Loucy (cell line): ENCODE results near the gene PRKN.
"Not testable (repeated sequence)": the region's sequence is repeated elsewhere in the genome, so short reads cannot be mapped to it uniquely, and the experiment has no call there.

Source experiments
- H2AFZ ChIP-seq: fragments of 200-600 bp; sonication (generic); 2 replicates; pipeline ENCODE4 v1.6.0; 2016; ENCODE audit warnings: antibody characterized with exemption, mild to moderate bottlenecking, low read length, moderate library complexity
- H3F3A ChIP-seq: fragments of 200-600 bp; 2 replicates; pipeline ENCODE4 v1.6.0; 2016; ENCODE audit warnings: antibody characterized with exemption, low read depth, mild to moderate bottlenecking
- H3K27me3 ChIP-seq: fragments of 200-600 bp; sonication (generic); 2 replicates; pipeline ENCODE4 v1.6.1; 2014; ENCODE audit warnings: low read length, mild to moderate bottlenecking; ENCODE audit not compliant: insufficient read depth, poor library complexity, severe bottlenecking
- H3K36me3 ChIP-seq: fragments of 200-600 bp; sonication (generic); 2 replicates; pipeline ENCODE4 v1.6.1; 2016; ENCODE audit warnings: low read length; ENCODE audit not compliant: insufficient read depth
- H3K4me1 ChIP-seq: fragments of 200-600 bp; sonication (generic); 2 replicates; pipeline ENCODE4 v1.5.1; 2014; ENCODE audit warnings: low read length, mild to moderate bottlenecking; ENCODE audit not compliant: insufficient read depth, poor library complexity, severe bottlenecking
- H3K4me2 ChIP-seq: fragments of 200-600 bp; sonication (generic); 2 replicates; pipeline ENCODE4 v1.6.0; 2014; ENCODE audit warnings: antibody characterized with exemption, low read length, low read depth, mild to moderate bottlenecking; ENCODE audit not compliant: poor library complexity, severe bottlenecking
- H3K4me3 ChIP-seq: fragments of 200-600 bp; sonication (generic); 2 replicates; pipeline ENCODE4 v1.5.1; 2014; ENCODE audit warnings: low read length, mild to moderate bottlenecking, mixed read lengths; ENCODE audit not compliant: poor library complexity, severe bottlenecking
- H3K79me2 ChIP-seq: fragments of 200-600 bp; sonication (generic); 2 replicates; pipeline ENCODE4 v1.6.1; 2014; ENCODE audit warnings: low read length; ENCODE audit not compliant: insufficient read depth
- H3K9ac ChIP-seq: fragments of 200-600 bp; sonication (generic); 2 replicates; pipeline ENCODE4 v1.6.0; 2014; ENCODE audit warnings: mild to moderate bottlenecking, low read depth, low read length, moderate library complexity; ENCODE audit not compliant: poor library complexity, severe bottlenecking
- H3K9me2 ChIP-seq: fragments of 200-600 bp; sonication (generic); replicated peaks from 2 replicates; pipeline ENCODE4 v1.6.1; 2016; ENCODE audit warnings: low read depth, low read length, mixed read lengths
- H3K9me3 ChIP-seq: fragments of 200-600 bp; sonication (generic); 2 replicates; pipeline ENCODE4 v1.6.1; 2014; ENCODE audit warnings: mild to moderate bottlenecking, antibody characterized with exemption, low read length, low read depth; ENCODE audit not compliant: insufficient read depth
- H4K20me1 ChIP-seq: fragments of 200-600 bp; sonication (generic); 2 replicates; pipeline ENCODE4 v1.6.0; 2014; ENCODE audit warnings: antibody characterized with exemption, low read length, mild to moderate bottlenecking; ENCODE audit not compliant: insufficient read depth, poor library complexity, severe bottlenecking
- CTCF ChIP-seq: fragments of 200-600 bp; sonication (generic); conservative IDR thresholded peaks from 2 replicates; pipeline ENCODE4 v1.5.1; 2014; ENCODE audit warnings: mild to moderate bottlenecking, antibody characterized with exemption, low read length
- EZH2phosphoT487 ChIP-seq: fragments of 200-600 bp; IDR thresholded peaks from 2 replicates; pipeline ENCODE4 v1.6.1; 2018; ENCODE audit warnings: antibody characterized with exemption, mild to moderate bottlenecking, moderate library complexity, borderline replicate concordance

Gene PRKN

GRCh38 chr6:161336479-161336878 lies 1391.1 kb downstream of the PRKN start:
- TF ChIP-seq CTCF (no peak), EZH2phosphoT487 (no peak)
- no peak overlapping the region for H3K4me2 ChIP-seq
- H3K36me3 ChIP-seq: no peaks in the 10 kb centered on the region
- no peak overlapping the region for H3K4me3 ChIP-seq
- no peaks in the 10 kb centered on the region for H3K79me2 ChIP-seq
- no peaks in the 10 kb centered on the region for H4K20me1 ChIP-seq
- H3K9me2 ChIP-seq: no peaks in the 10 kb centered on the region
- H3K9me3 ChIP-seq: 0 out of 2 replicates have a peak, but pooled peaks cover 6% of the 10 kb centered on the region
- no peaks in the 10 kb centered on the region for H3K27me3 ChIP-seq
- H3F3A ChIP-seq: no peaks in the 10 kb centered on the region
- no peaks in the 10 kb centered on the region for H3K4me1 ChIP-seq
- H2AFZ ChIP-seq: no peak overlapping the region
- H3K9ac ChIP-seq: no peak overlapping the region

- H3K4me1 ChIP-seq: no peaks in the 10 kb centered on the region
These were observed 1394.2 kb downstream of the PRKN start for GRCh38 chr6:161333410-161333809.

GRCh38 chr6:161331402-161332081 lies 1396.0 kb downstream of the PRKN start:
- not testable (repeated sequence) for H3K9me3 ChIP-seq, H2AFZ ChIP-seq, H3K4me1 ChIP-seq

More at GRCh38 chr6:161333410-161333809, 1394.2 kb downstream of the PRKN start:
- no peak overlapping the region for H2AFZ ChIP-seq
- no peaks in the 10 kb centered on the region for H3K9me2 ChIP-seq
- no peaks in the 10 kb centered on the region for H3K79me2 ChIP-seq
- H3K9ac ChIP-seq: no peak overlapping the region
- no peaks in the 10 kb centered on the region for H3K27me3 ChIP-seq
- H3K4me2 ChIP-seq: no peak overlapping the region
- 0 out of 2 replicates have a peak, but pooled peaks cover 6% of the 10 kb centered on the region for H3K9me3 ChIP-seq
- no peak overlapping the region for H3K4me3 ChIP-seq
- TF ChIP-seq CTCF: no peak
- TF ChIP-seq EZH2phosphoT487: no peak
- H3F3A ChIP-seq: no peaks in the 10 kb centered on the region
- no peaks in the 10 kb centered on the region for H4K20me1 ChIP-seq
- H3K36me3 ChIP-seq: no peaks in the 10 kb centered on the region

GRCh38 chr6:161327360-161327953 lies 1400.1 kb downstream of the PRKN start:
- TF ChIP-seq EZH2phosphoT487: no peak
- TF ChIP-seq CTCF: no peak
- no peaks in the 10 kb centered on the region for H3K9me2 ChIP-seq
- H3K4me1 ChIP-seq: no peaks in the 10 kb centered on the region
- H3K27me3 ChIP-seq: no peaks in the 10 kb centered on the region
- H3F3A ChIP-seq: no peaks in the 10 kb centered on the region
- H3K9ac ChIP-seq: no peak overlapping the region
- no peaks in the 10 kb centered on the region for H4K20me1 ChIP-seq
- no peak overlapping the region for H3K4me3 ChIP-seq
- no peak overlapping the region for H2AFZ ChIP-seq
- no peaks in the 10 kb centered on the region for H3K36me3 ChIP-seq
- H3K4me2 ChIP-seq: no peak overlapping the region
- H3K9me3 ChIP-seq: peaks cover 2% of the 10 kb centered on the region; the same call in 1 of the 2 replicates
- no peaks in the 10 kb centered on the region for H3K79me2 ChIP-seq

More at GRCh38 chr6:161331402-161332081, 1396.0 kb downstream of the PRKN start:
- not testable (repeated sequence) for H3K4me3 ChIP-seq, H3K27me3 ChIP-seq, H3K79me2 ChIP-seq, H3K36me3 ChIP-seq, H3K9ac ChIP-seq, H3K9me2 ChIP-seq, H3F3A ChIP-seq, H3K4me2 ChIP-seq, H4K20me1 ChIP-seq
